ENCODE data around the gene NCOA1.

- no peak for TF ChIP-seq CTCF (IDR thresholded peaks at IDR 0.05; ENCODE audit: poor library complexity, severe bottlenecking)
- no peak for TF ChIP-seq POLR2AphosphoS5 (IDR thresholded peaks at IDR 0.05)
- no peak for TF ChIP-seq EP300 (conservative IDR thresholded peaks at IDR 0.05; ENCODE audit: poor library complexity, severe bottlenecking)
- no peak for TF ChIP-seq EZH2 (IDR thresholded peaks at IDR 0.05; ENCODE audit: borderline replicate concordance, insufficient read depth, low read length, poor library complexity, severe bottlenecking)
Measured at GRCh38 chr2:24671230-24671629, 180.2 kb downstream of the NCOA1 start.
